Fibroblast of skin of right biceps (primary cell): ENCODE data around the gene COG8.

Source experiments
- DNase-seq: peaks from one replicate; pipeline ENCODE4 v3.0.0-alpha.2; 2013

The COG8 gene

DNA sequence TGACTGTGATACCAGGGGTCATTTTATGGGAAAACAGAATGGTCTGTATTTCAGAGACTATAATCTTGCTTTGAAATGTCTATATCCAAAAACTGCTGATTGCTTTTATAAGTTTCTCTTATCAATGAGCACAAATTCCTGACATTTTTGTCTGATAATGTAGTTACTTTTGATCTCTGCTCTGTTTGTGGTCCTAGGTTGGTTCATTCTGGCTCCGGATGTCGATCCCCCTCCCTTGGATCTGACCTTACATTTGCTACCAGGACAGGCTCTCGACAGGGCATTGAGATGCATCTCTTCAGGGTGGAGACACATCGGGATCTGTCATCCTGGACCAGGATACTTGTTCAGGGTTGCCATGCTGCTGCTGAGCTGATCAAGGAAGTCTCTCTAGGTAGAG is 55.5 kb downstream of the COG8 start:
- no peak for DNase-seq

DNA sequence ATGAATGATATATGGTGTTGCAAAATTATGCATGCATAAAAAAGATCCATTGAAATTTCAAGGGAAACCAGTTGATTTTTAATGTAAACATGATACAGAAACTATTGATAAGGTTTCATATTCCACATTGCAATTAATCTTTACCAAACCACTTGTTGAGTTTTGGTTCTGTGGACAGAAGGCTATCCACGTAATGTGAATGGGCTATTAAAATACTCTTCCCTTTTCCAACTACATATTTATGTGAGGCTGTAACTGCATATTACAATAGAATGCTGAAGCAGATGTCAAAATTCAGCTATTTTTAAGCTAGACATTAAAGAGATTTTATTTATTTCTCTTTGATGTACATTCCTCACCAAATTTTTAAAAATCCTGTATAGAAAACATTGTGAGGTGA is 62.0 kb downstream of the COG8 start:
- DNase-seq = peak; percentile 55
